ENCODE results near the gene CACNA2D4. TPM values are rescaled to one million over a fixed set of nuclear protein-coding genes. Genes with fewer than 3 reads are reported as not detected.

Gene CACNA2D4
- total RNA-seq, 1 experiment from 2014 or later = 1.7 TPM

GRCh38 chr12:1794440-1795090 is 123.9 kb downstream of the CACNA2D4 start:
- no peak for DNase-seq (ENCODE audit: low read depth, low spot score)
- CTCF ChIA-PET = interaction anchor here (2.9 kb wide), 1 partner anchor 145 kb away, joined by 32 read pairs; no protein-coding TSS in a partner anchor
- Histone ChIP-seq H3K4me3 (replicated peaks in 1 of 2; ENCODE audit: low read depth in 1 of 2, low read length in 2 of 2) (no peak overlapping the region), H4K20me1 (ENCODE audit: insufficient read depth) (no peaks in the 10 kb centered on the region), H3K9me3 (ENCODE audit: control insufficient read depth in 1 of 2, insufficient read depth in 1 of 2, low read depth in 1 of 2, low read length in 2 of 2) (no peaks in the 10 kb centered on the region), H3K27ac (ENCODE audit: low read depth, low read length) (no peak overlapping the region), H2AFZ (ENCODE audit: low read depth, low read length, poor library complexity, severe bottlenecking) (no peak overlapping the region), H3K4me1 (ENCODE audit: control insufficient read depth in 1 of 2, insufficient read depth in 2 of 2, low read length in 2 of 2) (peaks cover 3 to 20% of the 10 kb centered on the region in 2 experiments; a peak in 3 of 4 replicates), H3K9ac (ENCODE audit: low read length) (no peak overlapping the region), H3K9me2 (ENCODE audit: insufficient read depth) (no peaks in the 10 kb centered on the region), H3K27me3 (ENCODE audit: insufficient read depth, low read length) (no peaks in the 10 kb centered on the region), H3K79me2 (ENCODE audit: insufficient read depth, low read length) (no peaks in the 10 kb centered on the region), H3K4me2 (ENCODE audit: low read length) (no peak overlapping the region), H3K36me3 (ENCODE audit: control insufficient read depth in 1 of 2, insufficient read depth in 2 of 2, low read length in 2 of 2) (no peaks in the 10 kb centered on the region)
- no TSS peak for BruUV-seq (replicated peaks)
- no peak for ATAC-seq
- POLR2A ChIA-PET = no interaction called here
- intact Hi-C loops (cut with micrococcal nuclease) = loop anchor here (5.0 kb wide), 1 partner anchor 788 kb away; no protein-coding TSS in a partner anchor
- no peak for TF ChIP-seq ZFX (IDR thresholded peaks at IDR 0.05)
- TF ChIP-seq REST (IDR thresholded peaks at IDR 0.05; ENCODE audit: low read depth) = no peak
- TF ChIP-seq ATF3 (IDR thresholded peaks at IDR 0.05) = no peak
- TF ChIP-seq ZNF274 (IDR thresholded peaks at IDR 0.05; ENCODE audit: low read depth, low read length) = no peak
- TF ChIP-seq JUND (IDR thresholded peaks at IDR 0.05) = no peak
- TF ChIP-seq CBX3 (IDR thresholded peaks at IDR 0.05; ENCODE audit: low read depth) = no peak
- no peak for TF ChIP-seq MAX (IDR thresholded peaks at IDR 0.05)
- RAD21 ChIA-PET (ENCODE audit: low non-redundant PET in 1 of 2, low total read pairs in 2 of 2, uncharacterized antibody in 2 of 2, unreplicated experiment in 2 of 2) = interaction anchor here in 1 of 2 experiments (1.5 kb wide), 1 partner anchor 145 kb away, joined by 5 read pairs; no protein-coding TSS in a partner anchor
